Midbrain (tissue), 1 donor: ENCODE measurements around the gene FSTL5.
"Not testable (repeated sequence)": the region's sequence is repeated elsewhere in the genome, so short reads cannot be mapped to it uniquely, and the experiment has no call there.

Experiments
- DNase-seq: peaks from one replicate; lab custom pipeline; 2025; lab: John Stamatoyannopoulos, UW

FSTL5 gene

GRCh38 chr4:162103908-162104307 is 59.9 kb downstream of the FSTL5 start:
- not testable (repeated sequence) for DNase-seq

DNA sequence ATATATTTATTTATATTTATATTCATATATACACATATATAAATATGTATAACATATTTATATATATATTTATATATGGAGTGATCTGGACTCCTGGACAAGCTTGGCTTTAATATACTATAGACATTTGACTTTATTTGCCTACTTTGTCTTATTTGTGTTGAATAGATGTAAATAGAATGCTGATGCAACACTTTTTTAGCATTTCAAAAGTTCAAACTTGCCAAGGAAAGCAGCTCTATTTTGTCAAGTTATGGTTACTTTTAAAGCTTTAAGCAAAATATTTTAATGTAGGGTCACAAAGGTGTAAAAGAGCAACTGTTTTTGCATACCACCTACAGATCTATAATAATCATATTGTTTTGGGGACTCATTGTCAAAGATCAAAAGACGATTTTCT is 61.1 kb downstream of the FSTL5 start:
- DNase-seq = no peak

DNA sequence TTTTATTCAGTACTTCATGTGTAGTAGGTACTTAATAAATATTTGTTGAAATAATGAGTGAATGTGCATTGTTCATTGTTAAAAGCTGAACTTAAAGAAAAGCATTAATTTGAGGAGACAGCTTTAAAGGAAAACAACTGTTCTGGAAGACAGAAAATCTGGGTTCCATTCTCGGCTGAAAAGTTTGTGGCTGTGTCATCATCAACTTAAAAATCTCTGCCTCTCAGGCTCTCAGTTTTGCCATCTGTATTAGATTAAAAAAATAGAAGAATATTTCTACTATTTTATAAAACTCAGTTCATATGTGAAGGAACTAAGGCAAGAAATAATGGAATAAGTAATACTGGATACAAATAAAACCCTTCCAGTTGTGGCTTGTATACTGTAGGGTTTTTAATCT is 62.5 kb downstream of the FSTL5 start:
- no peak for DNase-seq

- no peak for DNase-seq
Observed at GRCh38 chr4:162075726-162076125, 88.1 kb downstream of the FSTL5 start.

- no peak for DNase-seq
Observed at GRCh38 chr4:162061214-162061613, 102.6 kb downstream of the FSTL5 start.

DNA sequence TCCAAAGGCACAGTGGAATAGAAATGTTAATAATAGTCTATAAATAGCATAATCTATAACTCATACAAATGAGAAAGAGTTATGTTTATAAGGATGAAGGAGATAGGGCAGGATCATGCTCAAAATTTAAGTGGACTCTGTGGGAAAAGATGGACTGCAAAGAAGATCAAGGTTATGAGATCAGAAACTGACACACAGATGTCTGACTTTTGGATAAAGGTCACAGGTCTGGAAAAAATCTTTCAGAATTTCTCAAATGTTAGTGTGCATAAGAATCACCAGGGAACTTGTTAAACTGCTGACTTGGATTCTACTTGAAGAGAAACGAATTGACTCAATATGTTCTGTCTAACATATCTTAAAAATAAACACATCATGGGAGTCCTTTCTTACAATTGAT is 104.1 kb downstream of the FSTL5 start:
- no peak for DNase-seq

- DNase-seq = no peak
Observed at GRCh38 chr4:162056990-162057389, 106.8 kb downstream of the FSTL5 start.

DNA sequence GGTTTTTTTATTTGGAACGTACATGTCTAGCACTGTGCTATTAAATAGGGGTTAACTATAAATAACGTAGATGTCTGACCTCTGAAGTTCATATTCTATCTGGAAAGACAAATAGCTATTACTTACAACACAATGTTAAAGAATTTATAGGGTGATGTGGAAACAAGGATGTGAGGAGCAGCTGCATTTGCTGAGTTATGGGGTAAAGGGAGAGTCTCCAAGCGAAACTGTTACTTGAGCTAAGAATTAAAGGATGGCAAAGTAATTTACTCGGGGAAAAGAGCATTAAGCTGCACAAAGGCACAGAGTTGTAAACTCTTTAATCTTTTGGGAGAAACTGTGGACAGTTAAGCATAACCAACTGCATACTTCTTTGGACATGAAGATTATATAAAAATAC is 117.7 kb downstream of the FSTL5 start:
- DNase-seq = no peak

DNA sequence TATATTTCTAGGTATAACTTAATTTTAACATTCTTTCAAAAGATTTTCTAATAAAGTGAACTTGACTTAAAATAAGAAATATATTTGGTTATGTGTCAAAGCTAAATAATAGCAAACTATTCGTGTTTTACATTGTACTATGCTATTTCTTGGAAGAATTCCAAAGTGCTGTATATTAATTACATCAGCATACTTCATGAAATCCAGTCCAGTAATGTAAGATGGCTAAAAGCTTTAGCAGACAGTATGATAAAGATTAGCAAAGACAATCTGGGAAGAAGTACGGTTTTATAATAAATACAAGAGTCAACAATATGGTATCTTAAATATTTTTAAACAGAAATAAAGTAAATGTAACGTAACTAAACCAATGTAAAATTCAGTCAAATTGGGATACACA is 125.7 kb downstream of the FSTL5 start:
- DNase-seq = no peak

GRCh38 chr4:162017863-162018262 is 145.9 kb downstream of the FSTL5 start:
- no peak for DNase-seq

DNA sequence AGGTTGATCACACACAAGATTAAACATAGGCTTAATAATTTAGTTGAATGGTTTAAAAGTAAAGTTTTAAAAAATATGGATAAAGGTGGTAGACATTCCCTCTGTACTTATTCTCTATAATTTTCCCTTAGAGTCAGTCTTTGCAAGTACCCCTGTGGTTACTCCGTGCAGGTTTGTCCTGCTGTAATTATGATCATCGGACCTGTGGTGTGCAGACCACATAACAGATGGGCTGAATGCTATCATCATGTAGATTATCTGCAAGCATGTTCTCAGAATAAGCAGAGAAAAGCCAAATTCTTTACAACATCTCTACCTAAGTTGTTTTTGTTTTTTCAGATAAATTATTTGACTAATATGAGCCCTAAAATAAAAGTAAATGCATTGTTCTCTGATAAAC is 146.8 kb downstream of the FSTL5 start:
- DNase-seq = no peak

DNA sequence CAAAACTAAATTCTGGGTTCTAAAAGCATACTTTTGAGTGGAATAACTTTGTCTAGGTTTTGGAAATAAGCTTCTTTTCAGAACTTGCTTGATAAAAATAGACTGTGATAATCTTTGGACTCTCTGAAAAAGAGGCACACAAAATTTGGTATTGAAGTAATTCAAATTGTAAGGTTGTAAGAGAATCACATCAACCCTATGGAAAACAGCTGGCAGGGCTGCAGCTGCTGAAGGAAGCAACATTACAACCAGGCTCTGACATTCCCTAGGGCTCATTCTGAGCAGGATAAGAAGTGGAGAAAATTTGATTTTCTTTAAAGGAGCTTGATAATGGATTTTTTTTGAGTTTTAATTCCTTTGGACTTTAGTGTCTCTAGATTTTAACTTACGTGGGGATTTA is 147.6 kb downstream of the FSTL5 start:
- DNase-seq = no peak

GRCh38 chr4:162015090-162015489 is 148.7 kb downstream of the FSTL5 start:
- peak; percentile 5 for DNase-seq

GRCh38 chr4:162011089-162011488 is 152.7 kb downstream of the FSTL5 start:
- no peak for DNase-seq

- no peak for DNase-seq
Observed at GRCh38 chr4:162010362-162010761, 153.4 kb downstream of the FSTL5 start.

GRCh38 chr4:161992317-161992716 is 171.5 kb downstream of the FSTL5 start:
- DNase-seq = no peak

- no peak for DNase-seq
Observed at GRCh38 chr4:161991811-161992210, 172.0 kb downstream of the FSTL5 start.

DNA sequence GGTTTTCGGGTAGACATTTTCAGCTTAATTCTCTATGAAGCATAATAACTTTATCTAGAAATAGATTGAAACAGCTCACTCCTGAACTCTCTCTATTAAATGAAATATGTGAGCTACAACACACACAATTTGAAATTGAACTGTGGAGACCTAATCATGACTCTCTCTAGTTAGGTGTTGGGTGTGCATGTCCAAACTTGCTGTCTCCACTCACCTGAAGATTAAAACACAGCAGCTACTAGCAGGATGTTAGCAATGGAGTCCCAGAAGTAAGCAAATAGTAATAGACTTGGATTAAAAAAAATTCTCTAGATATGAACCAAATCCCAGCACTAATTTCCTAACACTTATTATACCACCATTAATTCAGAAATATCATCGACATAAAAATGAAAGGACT is 173.1 kb downstream of the FSTL5 start:
- no peak for DNase-seq

- no peak for DNase-seq
Observed at GRCh38 chr4:161988946-161989345, 174.9 kb downstream of the FSTL5 start.

DNA sequence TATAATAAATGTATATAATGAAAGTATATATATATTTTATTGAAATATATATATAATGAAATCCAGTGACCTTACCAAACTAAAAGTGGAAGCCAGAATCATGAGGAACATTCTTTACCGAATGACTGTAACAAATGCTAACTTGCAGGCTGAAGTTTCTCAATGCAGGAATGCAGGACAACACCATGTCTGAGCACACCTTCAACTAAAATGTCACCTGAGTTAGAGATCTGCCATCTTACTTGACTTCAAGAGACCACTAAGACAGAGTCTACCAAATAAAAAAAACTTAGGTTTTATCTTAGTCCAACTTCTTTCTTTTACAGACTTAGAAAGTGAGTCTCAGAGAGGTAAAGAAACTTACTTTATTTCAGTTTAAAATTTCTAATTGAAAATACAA is 176.2 kb downstream of the FSTL5 start:
- DNase-seq = no peak

- DNase-seq = peak; percentile 8
Observed at GRCh38 chr4:161952382-161952781, 211.4 kb downstream of the FSTL5 start.

DNA sequence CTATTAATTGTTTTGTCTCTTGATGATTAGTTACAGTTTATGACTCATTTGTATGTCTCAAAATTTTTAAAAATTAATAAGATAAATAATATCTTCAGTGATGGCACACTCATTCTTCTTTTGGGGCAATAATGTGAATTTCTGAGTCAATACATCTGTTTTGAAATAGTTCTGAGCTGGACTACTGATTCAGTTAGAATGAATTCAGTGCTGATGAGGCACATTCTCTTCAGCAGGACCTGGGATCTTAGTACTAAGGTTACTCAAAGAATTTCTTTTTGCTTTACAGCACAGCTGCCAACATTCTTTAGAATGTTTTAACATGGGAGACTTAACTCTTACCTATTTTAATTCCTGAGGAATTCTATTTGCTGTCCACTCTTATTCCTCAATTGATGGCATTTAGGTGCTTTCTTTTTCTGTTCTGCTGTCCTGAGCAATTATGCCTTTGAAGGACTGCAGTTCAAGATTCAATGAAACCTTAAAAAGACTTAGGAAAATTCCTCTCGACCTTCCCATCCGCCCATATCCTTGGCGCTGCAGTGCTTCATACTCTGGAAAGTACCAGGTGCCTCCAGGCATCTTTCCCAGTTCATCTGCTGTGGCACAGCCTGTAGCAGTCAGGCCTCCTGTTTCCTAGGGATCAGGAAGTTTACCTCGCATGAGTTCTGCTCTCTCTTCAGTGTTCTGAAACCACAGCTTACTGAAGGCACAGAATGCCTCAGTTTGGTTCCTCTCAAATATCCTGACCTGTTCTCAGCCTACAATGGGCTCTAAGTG is 213.7 kb downstream of the FSTL5 start:
- no peak for DNase-seq

DNA sequence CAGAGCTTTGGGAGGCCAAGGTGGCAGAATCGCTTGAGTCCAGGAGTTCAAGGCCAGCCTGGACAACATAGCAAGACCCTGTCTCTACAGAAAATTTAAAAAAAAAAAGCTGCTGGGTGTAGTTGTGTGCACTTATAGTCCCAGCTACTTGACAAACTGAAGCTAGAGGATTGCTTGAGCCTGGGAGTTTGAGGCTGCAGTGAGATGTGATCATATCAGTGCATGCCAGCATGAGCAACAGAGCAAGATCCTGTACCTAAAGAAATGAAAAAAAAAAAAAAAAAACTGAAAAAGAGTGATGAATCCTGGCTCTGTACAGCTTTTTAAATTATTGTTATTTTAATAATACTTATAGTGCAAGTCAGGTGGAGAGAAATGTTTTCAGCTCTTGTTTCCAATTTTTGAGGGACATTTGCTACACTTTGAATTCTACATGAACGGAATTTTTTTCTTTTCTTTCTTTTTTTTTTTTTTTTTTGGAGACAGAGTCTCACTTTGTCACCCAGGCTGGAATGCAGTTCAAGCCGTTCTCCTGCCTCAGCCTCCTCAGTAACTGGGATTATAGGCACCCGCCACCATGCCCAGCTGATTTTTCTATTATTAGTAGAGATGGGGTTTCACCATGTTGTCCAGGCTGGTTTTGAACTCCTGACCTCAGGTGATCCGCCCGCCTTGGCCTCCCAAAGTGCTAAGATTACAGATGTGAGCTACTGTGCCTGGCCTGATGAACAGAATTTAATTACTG is 215.6 kb downstream of the FSTL5 start:
- no peak for DNase-seq

DNA sequence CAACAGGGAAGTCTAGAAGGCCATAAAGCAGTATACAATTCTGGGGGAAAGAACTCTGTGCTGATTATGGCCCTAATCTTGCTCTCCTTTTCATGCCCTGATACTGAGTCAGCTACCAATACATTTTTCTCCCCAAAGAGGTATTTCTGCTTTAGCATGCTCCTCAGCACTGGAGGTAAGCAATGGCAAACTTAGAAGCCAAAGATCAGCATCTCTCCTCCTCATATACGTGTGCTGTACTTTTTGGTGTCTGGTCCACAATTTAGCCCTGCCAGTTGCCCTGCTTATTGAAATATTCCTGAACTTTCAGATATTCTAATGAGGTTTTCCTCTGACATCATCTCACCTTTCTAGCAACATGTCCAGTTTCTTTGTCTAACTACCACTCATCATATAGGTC is 226.2 kb downstream of the FSTL5 start:
- no peak for DNase-seq
